ENCODE data around the gene CTDSP2.
"Not testable (repeated sequence)": the region's sequence is repeated elsewhere in the genome, so short reads cannot be mapped to it uniquely, and the experiment has no call there.

Gene CTDSP2

DNA sequence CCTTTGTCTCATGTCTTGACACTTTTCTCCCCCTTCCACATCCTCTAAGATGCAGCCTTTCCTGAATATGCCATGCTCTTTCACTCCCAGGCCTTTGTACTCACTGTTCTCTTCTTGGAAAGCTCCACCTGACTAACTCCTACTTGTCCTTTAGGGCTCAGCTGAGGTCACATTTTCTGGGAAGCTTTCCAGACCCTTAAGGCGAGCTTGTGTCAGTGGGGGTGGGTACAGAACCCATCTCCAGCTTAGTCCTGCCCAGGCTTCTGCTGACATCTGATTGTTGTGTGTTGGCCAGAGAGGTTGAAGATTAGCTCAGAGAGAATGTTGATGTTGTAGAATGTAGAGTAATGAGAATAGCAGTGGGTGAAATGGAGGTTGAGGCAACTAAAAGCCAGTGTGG lies 66.8 kb downstream of the CTDSP2 start:
- FAIRE-seq, result no peak

DNA sequence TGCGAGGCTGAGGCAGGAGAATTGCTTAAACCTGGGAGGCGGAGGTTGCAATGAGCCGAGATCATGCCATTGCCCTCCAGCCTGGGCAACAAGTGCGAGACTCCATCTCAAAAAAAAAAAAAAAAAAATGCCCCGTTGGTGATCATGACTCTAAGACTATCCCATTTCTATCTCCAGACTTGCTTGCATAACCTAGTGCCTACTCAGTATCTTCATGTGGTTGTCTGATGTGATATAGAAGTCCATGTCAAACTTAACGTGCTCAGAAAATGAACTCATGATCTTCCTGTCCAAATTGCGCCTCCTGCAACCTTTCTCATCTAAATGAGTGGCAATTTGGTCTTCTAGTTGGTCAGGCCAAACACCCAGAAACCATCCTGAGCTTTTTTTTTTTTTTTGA lies 68.6 kb downstream of the CTDSP2 start:
- no peak for FAIRE-seq

DNA sequence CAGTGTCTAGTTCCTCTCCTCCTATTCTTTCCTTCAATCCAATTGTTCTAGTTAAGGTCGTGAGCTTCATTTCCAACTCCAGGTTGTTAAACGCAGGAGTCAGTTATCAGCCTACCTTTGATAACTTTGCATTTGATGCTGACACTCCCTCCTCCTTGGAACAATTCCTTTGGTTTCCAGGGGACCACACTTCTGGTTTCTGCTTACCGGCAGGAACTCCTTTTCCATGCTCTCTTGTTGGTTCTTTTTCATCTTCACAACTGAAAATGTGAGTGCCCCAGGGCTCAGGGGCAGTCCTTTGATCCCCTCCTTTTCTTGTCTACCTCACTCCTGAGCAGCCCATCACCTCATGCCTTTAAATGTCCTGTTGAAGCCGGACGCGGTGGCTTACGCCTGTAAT lies 69.2 kb downstream of the CTDSP2 start:
- no peak for FAIRE-seq

DNA sequence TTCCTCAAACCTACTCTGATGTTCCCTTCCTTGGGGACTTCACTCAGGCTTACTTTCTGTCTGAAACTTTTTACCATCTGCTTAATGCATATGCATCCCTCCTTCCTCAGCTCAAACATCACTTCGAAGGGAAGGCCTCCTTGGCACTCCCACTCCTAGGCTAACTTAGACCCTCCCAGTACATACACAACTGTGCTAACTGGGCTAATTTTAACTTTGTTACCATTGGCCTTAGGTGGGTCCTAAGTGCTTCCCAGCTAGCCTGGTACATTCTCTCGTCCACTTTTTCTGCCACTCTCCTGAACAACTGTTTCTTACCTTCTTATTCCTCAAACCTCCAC lies 70.3 kb downstream of the CTDSP2 start:
- FAIRE-seq, result no peak

DNA sequence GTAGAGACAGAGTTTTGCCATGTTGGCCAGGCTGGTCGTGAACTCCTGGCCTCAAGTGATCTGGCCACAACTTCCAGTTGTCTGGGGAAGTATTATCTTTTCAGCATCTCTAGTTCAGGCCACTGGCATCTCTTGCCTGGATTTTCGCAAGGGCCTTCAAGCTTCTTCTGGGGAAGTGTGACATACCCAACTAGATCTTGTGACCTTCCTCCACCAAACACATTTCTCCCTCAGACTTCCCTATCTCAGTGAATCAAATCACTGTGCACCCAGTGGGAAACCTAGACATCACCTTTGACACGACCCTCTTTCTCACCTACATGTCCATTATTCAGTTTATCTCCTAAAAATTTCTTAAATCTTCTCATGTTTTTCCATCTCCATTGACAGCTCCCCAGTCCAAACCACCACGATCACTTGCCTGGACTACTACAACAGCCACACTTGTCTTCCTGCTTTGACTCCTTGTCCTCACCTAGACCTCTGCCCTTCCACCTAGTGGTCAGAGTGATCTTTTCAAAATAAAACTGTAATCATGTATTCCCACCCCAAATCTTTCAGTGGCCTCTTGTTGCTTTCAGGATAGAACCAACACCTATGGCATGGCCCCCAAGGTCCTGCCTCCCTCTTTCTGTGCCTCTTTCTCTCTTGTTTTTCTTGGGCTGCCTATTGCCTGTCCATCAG lies 70.8 kb downstream of the CTDSP2 start:
- FAIRE-seq, result no peak

DNA sequence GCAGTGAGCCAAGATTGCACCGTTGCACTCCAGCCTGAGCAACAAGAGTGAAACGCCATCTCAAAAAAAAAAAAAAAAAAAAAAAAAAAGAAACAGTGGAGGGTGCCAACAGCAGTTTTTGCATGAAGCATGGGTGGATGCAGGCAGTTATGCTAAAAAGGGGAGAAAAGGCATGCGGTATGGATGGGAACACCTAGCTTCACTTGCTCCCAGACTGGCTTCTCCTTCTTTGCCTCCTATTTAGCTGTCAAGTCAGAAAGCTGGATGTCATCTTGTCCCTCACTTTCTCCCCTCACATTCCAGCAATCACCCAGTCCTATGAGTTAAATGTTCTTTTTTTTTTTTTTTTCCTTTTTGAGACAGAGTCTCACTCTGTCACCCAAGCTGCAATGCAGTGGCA lies 71.5 kb downstream of the CTDSP2 start:
- FAIRE-seq, result no peak

DNA sequence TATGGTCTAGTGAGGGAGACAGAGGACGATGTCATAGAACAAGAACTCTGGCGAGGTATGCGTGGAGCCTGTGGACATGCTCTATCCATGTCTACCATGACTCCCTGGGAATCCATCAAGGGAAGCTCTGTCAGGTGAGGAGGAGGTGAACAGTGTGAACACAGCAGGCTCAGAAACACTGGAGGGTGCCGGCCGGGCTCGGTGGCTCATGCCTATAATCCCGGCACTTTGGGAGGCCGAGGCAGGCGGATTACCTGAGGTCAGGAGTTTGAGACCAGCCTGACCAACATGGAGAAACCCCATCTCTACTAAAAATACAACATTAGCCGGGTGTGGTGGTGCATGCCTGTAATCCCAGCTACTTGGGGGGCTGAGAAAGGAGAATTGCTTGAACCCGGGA lies 71.9 kb downstream of the CTDSP2 start:
- FAIRE-seq, result not testable (repeated sequence)

DNA sequence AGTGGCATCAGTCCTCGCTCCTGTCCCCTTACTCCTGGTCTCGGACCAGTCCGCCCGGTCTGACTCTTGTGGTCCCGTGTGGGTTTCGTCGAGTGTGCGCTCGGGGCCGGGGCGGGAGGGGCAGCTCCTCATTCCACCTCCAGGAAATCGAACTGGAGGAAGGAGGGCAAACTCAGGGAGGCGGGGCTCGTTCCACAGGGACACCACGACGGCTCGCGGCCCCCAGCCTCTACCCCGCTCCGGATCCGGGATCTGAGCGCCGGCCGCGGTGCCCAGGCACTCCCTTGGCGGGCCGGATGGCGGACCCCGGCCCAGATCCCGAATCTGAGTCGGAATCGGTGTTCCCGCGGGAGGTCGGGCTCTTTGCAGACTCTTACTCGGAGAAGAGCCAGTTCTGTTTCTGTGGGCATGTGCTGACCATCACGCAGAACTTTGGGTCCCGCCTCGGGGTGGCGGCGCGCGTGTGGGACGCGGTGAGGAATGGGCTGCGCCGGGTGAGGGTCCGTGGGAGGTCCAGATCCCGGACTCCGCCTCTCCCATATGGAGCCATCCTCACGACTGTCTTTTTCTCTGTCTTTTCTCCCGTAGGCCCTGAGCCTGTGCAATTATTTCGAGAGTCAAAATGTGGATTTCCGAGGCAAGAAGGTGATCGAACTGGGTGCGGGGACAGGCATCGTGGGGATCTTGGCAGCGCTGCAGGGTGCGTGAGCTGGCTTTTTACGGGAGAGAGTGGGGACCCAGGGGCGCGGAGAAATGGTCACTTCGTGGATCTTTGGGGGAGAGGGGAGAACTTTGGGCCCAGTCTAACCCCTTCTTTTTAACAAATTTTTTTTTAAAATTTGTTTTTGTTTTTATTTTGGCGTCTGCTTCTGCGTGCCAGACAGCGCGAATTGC lies 73.9 kb downstream of the CTDSP2 start, which contains the start of gene EEF1AKMT3:
Gene EEF1AKMT3 (plus strand): TSS at position 186 of the 894 bp plus-strand sequence. CDS start 111 bp downstream, at position 297.
- no peak for FAIRE-seq

DNA sequence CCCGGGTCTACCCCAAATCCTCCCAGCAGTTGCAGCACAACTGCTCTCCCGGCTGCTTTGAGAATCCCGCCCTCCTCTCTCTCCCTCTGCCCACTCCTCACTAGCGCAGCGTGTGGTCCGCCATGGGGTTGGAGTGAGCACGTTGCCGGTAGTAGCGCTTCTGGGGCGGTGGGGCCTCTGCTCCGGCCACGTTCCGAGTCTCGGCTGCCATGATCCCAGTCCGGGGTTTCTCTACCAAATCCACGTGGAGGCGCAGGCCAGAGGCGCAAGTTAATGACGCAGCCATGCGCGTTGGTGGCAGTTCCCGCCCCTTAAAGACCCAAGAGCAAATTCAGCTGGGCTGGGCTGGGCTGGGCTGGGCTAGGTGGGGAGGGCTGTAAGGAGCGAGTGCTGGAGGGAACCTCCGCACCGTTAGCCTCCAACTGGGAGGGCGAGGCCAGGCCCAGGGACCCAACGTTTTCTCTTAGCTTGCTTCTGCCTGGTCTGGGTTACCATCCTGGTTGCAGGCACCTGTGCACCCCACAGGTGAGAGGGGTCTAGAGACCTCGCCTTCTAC lies 74.6 kb downstream of the CTDSP2 start, which contains the start of gene METTL1:
Gene METTL1 (minus strand): TSS at position 233 of the 556 bp plus-strand sequence. CDS start 22 bp downstream, at position 211.
- FAIRE-seq, result peak; percentile 91

DNA sequence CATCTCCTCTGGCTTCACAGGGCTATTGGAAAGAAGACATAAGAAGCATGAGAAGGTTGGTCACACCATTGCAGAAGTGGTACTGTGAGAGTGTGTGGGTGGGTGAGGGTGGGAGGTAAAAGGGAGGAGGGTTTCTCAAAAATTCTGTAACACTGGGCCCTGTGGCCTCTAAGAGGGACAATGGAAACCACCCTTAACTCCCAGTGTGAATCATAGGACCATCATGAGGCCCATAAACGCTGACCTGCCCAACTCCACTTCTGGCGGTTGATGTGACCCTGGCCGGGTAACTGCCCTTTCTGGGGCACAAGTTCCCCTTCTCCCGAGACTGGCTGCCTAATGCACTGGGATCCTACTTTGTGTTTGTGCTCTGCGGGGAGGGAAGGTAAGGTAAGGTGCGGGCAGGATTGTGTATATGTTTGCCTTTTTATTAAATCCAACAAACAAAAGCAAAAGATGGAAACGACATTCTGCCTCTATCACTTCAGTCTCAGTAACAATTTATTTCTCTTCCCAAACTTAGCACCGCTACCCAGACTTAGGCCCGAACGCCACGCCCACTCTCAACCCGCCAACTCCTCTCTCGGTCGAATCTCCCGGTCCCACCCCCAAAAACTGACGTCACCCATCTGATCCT lies 75.2 kb downstream of the CTDSP2 start:
- peak; percentile 91 for FAIRE-seq

DNA sequence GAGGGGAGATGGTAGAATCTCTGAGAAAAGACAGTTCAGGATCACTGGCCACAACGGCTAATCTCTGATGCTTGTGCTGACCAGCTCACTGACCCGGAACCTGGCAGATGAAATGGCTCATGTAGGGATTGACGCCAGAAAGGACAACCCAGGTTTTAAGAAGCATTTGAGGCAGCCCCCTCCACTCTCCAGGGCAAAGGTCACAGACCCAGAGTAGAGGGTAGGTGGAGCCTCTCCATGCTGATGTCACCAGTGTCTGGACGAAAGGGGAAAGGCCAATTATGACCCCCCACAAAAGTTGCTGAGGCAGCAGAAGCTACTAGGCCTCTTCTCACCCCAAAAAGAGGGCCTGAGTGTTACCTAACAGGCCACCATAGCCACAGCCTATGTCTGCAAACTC lies 75.8 kb downstream of the CTDSP2 start:
- no peak for FAIRE-seq
